Measurements from ENCODE around the gene NAA38.

NAA38 gene

GRCh38 chr17:7843536-7844291, 13.6 kb downstream of the NAA38 start:
- H2AFZ ChIP-seq (ENCODE audit: low read length, unreplicated experiment), result no peak overlapping the region
- H3K27ac ChIP-seq (ENCODE audit: low read depth, low read length), result peak overlapping the region; percentile 99
- H3K4me3 ChIP-seq (ENCODE audit: low read depth, low read length), result peak overlapping the region; percentile 84
- peaks cover 25% of the 10 kb centered on the region for H3K79me2 ChIP-seq (ENCODE audit: control insufficient read depth, insufficient read depth, low read length, unreplicated experiment)
- H3K4me1 ChIP-seq (ENCODE audit: control insufficient read depth, insufficient read depth, low read length, unreplicated experiment), result peaks cover 19% of the 10 kb centered on the region
- no peaks in the 10 kb centered on the region; the same call in 1 of the 2 replicates for H3K36me3 ChIP-seq (ENCODE audit: insufficient read depth, low read length)
- no peaks in the 10 kb centered on the region for H3K27me3 ChIP-seq (ENCODE audit: insufficient read depth, low read length)

DNA sequence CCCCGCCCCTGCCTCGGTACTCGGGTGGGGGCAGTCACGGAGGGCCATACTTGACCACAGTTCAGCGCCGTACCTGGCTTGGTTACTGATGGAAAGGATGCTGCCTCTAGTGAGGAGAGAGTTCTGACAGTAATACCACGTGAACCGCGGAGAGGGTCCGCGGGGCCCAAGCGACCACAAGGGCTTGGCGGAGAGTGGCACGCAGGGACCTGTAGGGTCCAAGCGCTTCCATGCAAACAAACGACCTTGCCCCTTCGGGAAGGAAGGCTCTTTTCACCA, 14.2 kb downstream of the NAA38 start:
- Histone ChIP-seq H3K27ac (ENCODE audit: low read depth, low read length) (peak overlapping the region; percentile 99), H3K4me1 (ENCODE audit: control insufficient read depth, insufficient read depth, low read length, unreplicated experiment) (peaks cover 22% of the 10 kb centered on the region), H3K79me2 (ENCODE audit: control insufficient read depth, insufficient read depth, low read length, unreplicated experiment) (peaks cover 25% of the 10 kb centered on the region), H3K27me3 (ENCODE audit: insufficient read depth, low read length) (no peaks in the 10 kb centered on the region), H3K4me3 (ENCODE audit: low read depth, low read length) (peak overlapping the region; percentile 84), H3K36me3 (ENCODE audit: insufficient read depth, low read length) (no peaks in the 10 kb centered on the region; the same call in 1 of the 2 replicates), H2AFZ (ENCODE audit: low read length, unreplicated experiment) (no peak overlapping the region)

DNA sequence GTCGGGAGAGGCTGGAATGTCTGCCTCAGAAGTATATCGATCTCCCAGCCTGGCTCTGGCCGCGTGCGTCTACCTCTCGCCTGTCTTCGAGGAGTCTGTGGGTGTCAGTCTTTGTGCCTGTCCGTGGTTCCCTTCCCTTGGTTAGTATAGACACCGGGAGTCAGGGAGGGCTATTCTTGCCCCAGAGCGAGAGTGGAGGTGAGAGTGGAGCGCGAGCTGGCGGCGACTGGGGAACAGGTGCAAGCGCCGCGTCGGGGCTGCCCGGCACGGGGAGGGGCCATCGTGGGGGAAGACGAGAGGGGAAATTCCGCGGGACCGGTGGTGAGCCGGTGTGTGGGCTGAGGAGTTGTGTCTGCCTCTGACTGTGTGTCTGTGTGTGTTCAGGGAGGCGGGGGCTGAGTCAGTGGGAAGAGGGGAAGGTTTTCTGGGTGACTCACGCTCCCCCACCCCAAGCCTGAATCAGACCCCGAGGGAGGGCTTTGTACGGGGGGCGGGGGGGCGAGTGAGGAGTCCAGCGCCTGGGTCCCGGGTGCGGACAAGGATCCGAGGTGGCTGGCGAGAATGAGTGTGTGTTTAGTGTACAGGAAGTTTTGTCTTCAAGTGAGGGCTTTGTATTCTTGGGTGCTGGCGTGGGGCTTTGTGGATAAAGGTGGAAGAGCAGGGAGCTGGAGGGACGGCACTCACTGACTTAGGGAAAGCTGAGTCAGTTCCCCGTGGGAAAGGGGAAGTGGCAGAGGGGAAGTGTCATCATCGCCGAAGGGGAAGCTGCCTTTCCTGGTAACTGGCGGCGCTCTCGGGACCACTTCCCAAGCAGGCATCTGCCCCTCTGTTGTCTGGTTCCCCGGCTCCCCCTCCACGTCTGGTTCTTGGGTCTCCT, 14.7 kb downstream of the NAA38 start:
- Histone ChIP-seq H2AFZ (ENCODE audit: low read length, unreplicated experiment) (peak overlapping the region; percentile 31), H3K79me2 (ENCODE audit: control insufficient read depth, insufficient read depth, low read length, unreplicated experiment) (peaks cover 26% of the 10 kb centered on the region)

GRCh38 chr17:7841915-7842379, 15.4 kb downstream of the NAA38 start:
- Histone ChIP-seq H3K79me2 (ENCODE audit: control insufficient read depth, insufficient read depth, low read length, unreplicated experiment) (peaks cover 32% of the 10 kb centered on the region), H2AFZ (ENCODE audit: low read length, unreplicated experiment) (peak overlapping the region; percentile 31), H3K27ac (ENCODE audit: low read depth, low read length) (peak overlapping the region; percentile 99), H3K4me1 (ENCODE audit: control insufficient read depth, insufficient read depth, low read length, unreplicated experiment) (peaks cover 28% of the 10 kb centered on the region), H3K27me3 (ENCODE audit: insufficient read depth, low read length) (no peaks in the 10 kb centered on the region), H3K4me3 (ENCODE audit: low read depth, low read length) (peak overlapping the region; percentile 84), H3K36me3 (ENCODE audit: insufficient read depth, low read length) (no peaks in the 10 kb centered on the region; the same call in 1 of the 2 replicates)

More for the DNA sequence above, 14.7 kb downstream of the NAA38 start:
- peak overlapping the region; percentile 99 for H3K27ac ChIP-seq (ENCODE audit: low read depth, low read length)
- no peaks in the 10 kb centered on the region for H3K27me3 ChIP-seq (ENCODE audit: insufficient read depth, low read length)
- H3K4me3 ChIP-seq (ENCODE audit: low read depth, low read length), result peak overlapping the region; percentile 84
- H3K4me1 ChIP-seq (ENCODE audit: control insufficient read depth, insufficient read depth, low read length, unreplicated experiment), result peaks cover 22% of the 10 kb centered on the region
- no peaks in the 10 kb centered on the region; the same call in 1 of the 2 replicates for H3K36me3 ChIP-seq (ENCODE audit: insufficient read depth, low read length)

- Histone ChIP-seq H3K27ac (ENCODE audit: low read depth, low read length) (peak overlapping the region; percentile 99), H3K4me1 (ENCODE audit: control insufficient read depth, insufficient read depth, low read length, unreplicated experiment) (peaks cover 29% of the 10 kb centered on the region), H3K79me2 (ENCODE audit: control insufficient read depth, insufficient read depth, low read length, unreplicated experiment) (peaks cover 33% of the 10 kb centered on the region), H2AFZ (ENCODE audit: low read length, unreplicated experiment) (no peak overlapping the region), H3K4me3 (ENCODE audit: low read depth, low read length) (peak overlapping the region; percentile 84), H3K36me3 (ENCODE audit: insufficient read depth, low read length) (no peaks in the 10 kb centered on the region; the same call in 1 of the 2 replicates), H3K27me3 (ENCODE audit: insufficient read depth, low read length) (no peaks in the 10 kb centered on the region)
These were observed 15.9 kb downstream of the NAA38 start for GRCh38 chr17:7841396-7841914.

DNA sequence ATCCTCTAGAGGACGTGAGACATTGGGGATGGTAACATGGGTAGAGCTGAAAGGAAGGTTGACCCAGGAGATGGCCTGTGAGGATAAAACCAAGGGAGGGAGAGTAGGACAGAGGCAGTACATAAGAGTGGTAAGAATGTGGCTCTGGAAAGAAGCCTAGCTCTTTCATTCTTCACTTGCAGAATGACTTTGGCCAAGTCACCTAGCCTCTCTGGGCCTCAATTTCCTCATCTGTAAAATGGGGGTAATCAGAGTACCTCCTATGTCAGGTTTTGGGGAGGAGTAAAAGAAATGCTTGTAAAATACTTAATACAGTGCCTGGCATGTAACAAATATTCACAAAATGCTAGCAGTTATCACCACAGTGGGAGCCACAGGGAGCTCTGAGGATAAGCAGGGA, 16.5 kb downstream of the NAA38 start:
- no peak overlapping the region for H2AFZ ChIP-seq (ENCODE audit: low read length, unreplicated experiment)
- H3K4me1 ChIP-seq (ENCODE audit: control insufficient read depth, insufficient read depth, low read length, unreplicated experiment), result peaks cover 29% of the 10 kb centered on the region
- H3K4me3 ChIP-seq (ENCODE audit: low read depth, low read length), result peak overlapping the region; percentile 84
- H3K27ac ChIP-seq (ENCODE audit: low read depth, low read length), result peak overlapping the region; percentile 99
- H3K79me2 ChIP-seq (ENCODE audit: control insufficient read depth, insufficient read depth, low read length, unreplicated experiment), result peaks cover 33% of the 10 kb centered on the region
- no peaks in the 10 kb centered on the region; the same call in 1 of the 2 replicates for H3K36me3 ChIP-seq (ENCODE audit: insufficient read depth, low read length)
- no peaks in the 10 kb centered on the region for H3K27me3 ChIP-seq (ENCODE audit: insufficient read depth, low read length)

DNA sequence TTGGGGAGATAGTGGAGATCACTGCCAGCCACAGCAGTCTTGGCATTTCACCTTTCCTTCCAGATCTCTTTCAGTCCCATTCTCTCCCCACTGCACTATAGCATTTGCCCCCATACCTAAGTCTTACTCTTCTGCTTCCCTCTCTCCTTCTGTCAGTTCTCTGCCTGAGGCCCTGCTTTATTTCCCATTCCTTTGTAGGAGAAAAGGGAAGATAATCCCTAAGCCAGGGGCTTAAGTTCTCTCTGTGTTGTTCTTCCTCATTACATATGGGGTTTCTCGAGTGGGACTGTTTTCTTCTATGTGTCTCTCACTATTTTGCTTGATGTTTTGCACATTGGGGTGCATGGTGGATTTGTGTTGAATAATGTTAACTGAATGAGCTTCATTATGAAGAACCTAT, 16.9 kb downstream of the NAA38 start:
- H2AFZ ChIP-seq (ENCODE audit: low read length, unreplicated experiment), result no peak overlapping the region
- peaks cover 28% of the 10 kb centered on the region for H3K4me1 ChIP-seq (ENCODE audit: control insufficient read depth, insufficient read depth, low read length, unreplicated experiment)
- H3K36me3 ChIP-seq (ENCODE audit: insufficient read depth, low read length), result no peaks in the 10 kb centered on the region; the same call in 1 of the 2 replicates
- H3K79me2 ChIP-seq (ENCODE audit: control insufficient read depth, insufficient read depth, low read length, unreplicated experiment), result peaks cover 30% of the 10 kb centered on the region
- H3K27ac ChIP-seq (ENCODE audit: low read depth, low read length), result no peak overlapping the region
- H3K4me3 ChIP-seq (ENCODE audit: low read depth, low read length), result 0 out of 2 replicates have a peak overlapping the region, but pooled peaks have one; percentile 84
- H3K27me3 ChIP-seq (ENCODE audit: insufficient read depth, low read length), result no peaks in the 10 kb centered on the region

DNA sequence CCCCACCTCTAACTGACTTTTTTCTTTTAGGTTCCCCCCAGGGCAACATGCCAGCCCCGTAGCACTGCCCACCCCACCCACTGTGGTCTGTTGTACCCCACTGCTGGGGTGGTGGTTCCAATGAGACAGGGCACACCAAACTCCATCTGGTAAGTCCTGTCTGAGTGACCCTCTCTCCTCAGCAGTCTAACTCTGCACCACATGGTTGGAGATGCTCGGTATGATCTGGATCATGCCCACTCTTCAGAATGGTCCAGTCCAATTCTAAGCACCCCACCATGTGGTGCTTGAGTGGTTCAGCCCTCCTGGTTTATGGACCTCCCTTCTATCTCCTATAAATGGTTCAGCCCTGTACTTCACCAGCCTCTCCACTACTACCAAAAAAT, 17.5 kb downstream of the NAA38 start:
- Histone ChIP-seq H3K27me3 (ENCODE audit: insufficient read depth, low read length) (no peaks in the 10 kb centered on the region), H3K79me2 (ENCODE audit: control insufficient read depth, insufficient read depth, low read length, unreplicated experiment) (peaks cover 24% of the 10 kb centered on the region), H3K4me3 (ENCODE audit: low read depth, low read length) (no peak overlapping the region), H2AFZ (ENCODE audit: low read length, unreplicated experiment) (no peak overlapping the region), H3K36me3 (ENCODE audit: insufficient read depth, low read length) (no peaks in the 10 kb centered on the region; the same call in 1 of the 2 replicates), H3K4me1 (ENCODE audit: control insufficient read depth, insufficient read depth, low read length, unreplicated experiment) (peaks cover 23% of the 10 kb centered on the region), H3K27ac (ENCODE audit: low read depth, low read length) (no peak overlapping the region)

DNA sequence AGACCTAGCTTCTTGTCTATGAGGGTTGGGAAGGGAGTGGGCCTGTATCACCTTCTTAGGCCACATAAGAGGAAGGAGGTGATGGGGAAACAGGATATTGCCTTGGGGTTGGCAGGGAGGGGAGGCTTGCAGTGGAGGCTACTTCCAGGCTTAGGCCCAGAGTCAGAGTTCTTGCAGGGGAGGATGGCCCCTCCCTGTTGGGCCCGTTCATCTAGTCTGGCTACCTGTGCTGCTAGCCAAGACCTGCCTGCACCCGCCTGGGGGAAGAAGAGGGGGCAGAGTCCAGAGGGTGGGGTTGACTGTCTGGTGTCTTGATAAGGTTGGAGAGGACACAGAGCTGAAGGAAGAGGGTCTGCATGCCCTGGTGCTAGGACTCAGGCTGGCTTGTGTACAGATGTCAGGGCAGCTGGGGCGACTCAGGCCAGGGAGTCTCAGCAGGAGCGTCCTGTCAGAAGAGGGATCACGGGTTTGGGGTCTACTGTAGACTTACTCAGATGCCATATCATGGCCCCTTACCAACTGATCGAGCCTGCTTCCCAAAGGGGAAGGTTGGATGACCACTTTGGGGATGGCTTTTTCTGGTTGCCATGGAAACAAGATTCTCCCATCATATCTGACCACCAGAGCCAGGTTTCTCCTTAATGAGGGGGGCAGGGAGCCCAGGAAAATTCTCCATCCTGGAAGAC, 18.0 kb downstream of the NAA38 start:
- peak overlapping the region; percentile 47; the same call in 1 of the 2 replicates for H3K27ac ChIP-seq (ENCODE audit: low read depth, low read length)
- peaks cover 21% of the 10 kb centered on the region for H3K79me2 ChIP-seq (ENCODE audit: control insufficient read depth, insufficient read depth, low read length, unreplicated experiment)
- H3K36me3 ChIP-seq (ENCODE audit: insufficient read depth, low read length), result no peaks in the 10 kb centered on the region; the same call in 1 of the 2 replicates
- no peak overlapping the region for H2AFZ ChIP-seq (ENCODE audit: low read length, unreplicated experiment)
- 0 out of 2 replicates have a peak overlapping the region, but pooled peaks have one; percentile 4 for H3K4me3 ChIP-seq (ENCODE audit: low read depth, low read length)
- peaks cover 23% of the 10 kb centered on the region for H3K4me1 ChIP-seq (ENCODE audit: control insufficient read depth, insufficient read depth, low read length, unreplicated experiment)
- no peaks in the 10 kb centered on the region for H3K27me3 ChIP-seq (ENCODE audit: insufficient read depth, low read length)

Measured in ACC112 (cell line).